Suppressor macrophage treated with lipopolysaccharide for 4 hours (primary cell): ENCODE measurements around the gene GJE1.

ENCODE experiments used
- DNase-seq: peaks from one replicate; pipeline ENCODE4 v3.0.0-alpha.2; 2020

The GJE1 gene

DNA sequence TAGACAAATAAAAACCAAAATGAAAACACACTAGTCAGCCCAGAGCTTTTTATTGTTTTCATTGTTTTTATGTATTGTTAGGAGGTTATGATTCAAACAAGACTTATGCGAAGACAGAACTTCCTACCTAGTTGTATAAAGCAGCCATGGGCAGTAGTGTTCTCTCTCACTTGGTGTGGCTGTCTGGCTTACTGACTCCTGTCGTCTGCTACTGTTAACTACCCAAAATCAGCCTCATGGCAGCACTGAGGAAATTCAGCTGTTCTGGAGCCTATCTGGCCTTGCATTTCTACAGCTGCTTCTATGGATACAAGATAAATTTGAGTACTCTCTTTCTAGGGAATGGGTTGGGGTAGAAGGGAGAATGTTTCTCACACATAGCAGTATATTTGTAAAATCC lies 34.8 kb downstream of the GJE1 start:
- no peak for DNase-seq

DNA sequence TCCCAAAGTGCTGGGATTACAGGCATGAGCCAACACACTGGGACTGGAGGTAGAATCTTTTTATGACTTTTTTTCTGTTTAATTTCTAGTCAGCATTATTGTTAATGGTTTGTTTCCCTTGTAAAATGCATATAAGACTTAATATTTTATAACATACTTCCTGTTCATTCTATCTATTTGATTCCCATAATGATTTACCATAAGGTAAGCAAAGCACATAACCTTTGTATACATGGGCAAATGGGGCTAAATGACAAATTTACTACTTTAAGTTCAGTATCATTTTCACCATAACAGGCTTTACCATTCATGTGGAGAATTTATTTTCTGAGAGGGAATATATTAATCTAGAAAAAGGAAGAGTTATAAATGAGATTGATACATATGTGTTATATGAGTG lies 38.6 kb downstream of the GJE1 start:
- DNase-seq = no peak

DNA sequence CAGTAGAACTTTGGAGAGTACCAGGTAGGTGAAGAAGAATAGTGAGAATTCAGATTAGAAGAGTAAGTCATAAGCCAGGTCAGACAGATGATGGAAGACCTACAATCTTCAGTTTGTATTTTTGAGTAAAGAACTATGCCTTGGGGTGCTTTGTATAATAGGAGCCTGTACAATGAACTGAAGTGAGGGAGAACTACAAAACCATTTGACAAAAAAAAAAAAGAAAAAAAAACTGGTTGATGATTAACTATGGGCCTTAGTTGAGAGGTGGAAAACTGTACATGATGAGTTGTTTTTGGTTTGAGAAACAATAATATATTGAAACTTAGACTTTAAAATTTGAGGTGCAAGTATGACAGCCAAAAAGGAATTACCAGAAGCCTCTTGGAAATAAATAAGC lies 40.0 kb downstream of the GJE1 start:
- DNase-seq = no peak

DNA sequence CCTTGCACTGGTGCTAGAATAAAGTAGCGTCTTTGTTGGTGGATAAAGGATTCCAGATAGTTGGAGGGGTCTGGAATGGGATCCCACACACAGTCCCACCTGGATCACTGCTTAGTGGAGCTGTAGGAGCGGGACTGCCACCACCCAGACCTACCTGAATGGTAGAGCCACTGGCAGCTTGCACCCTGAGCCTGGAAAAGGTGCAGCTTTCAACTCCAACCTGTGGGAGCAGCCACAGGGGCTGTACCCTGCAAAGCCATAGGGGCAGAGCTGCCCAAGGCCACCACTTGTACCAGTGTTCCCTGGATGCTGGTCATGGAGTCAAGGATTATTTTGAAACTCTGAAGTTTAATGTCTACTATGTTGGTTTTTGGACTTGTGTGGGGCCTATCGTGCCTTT lies 41.3 kb downstream of the GJE1 start:
- DNase-seq = no peak

DNA sequence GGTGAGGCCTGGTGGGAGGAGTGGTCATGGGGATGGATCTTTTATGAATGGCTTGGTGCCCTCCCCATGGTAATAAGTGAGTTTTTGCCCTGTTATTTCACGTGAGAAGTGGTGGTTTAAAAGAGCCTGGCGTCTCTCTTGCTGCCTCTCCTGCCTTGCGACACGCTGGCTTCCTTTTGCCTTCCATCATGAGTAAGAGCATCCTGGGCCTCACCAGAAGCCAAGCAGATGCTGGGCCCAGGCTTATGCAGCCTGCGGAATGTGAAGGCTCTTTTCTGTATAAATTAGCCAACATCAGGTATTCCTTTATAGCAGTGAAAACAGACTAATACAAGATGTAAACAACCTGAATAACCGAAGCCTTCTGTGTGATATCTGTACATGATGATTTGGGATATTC lies 42.0 kb downstream of the GJE1 start:
- DNase-seq = no peak

DNA sequence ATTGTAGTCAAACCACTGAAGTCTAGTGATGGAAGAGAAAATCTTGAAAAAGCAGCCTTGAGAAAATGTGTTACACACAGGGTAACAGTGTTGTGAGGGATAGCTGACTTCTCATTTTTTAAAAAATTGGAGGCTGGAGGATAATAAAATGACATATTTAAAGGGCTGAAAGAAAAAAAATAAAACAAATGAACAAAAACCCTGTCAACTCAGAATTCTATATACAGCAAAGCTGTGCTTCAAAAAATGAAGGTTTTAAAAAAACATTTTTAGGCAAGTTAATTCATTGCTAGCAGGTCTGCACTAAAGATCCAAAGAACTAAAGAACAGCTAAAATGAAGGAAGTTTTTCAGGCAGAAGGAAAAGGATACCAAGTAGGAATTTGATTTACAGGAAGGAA lies 45.4 kb downstream of the GJE1 start:
- no peak for DNase-seq

DNA sequence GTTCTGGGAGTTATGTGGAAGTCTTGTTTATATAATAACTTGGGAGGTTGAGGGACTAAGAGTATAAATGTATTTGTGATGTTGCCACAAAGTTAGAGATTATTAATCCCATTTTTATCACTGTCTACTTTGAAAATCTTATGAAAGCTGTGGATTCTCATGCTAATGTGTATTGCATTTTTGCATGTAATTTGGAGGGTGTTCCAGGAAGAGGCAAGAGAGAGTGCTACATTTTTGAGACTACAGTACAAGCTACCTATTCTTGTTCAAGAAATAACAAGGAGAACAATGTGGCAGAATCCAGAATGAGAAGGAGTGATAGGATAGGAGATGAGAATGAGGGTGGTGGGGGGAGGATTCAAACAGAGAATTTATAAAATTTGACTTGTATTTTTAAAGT lies 49.3 kb downstream of the GJE1 start:
- no peak for DNase-seq

DNA sequence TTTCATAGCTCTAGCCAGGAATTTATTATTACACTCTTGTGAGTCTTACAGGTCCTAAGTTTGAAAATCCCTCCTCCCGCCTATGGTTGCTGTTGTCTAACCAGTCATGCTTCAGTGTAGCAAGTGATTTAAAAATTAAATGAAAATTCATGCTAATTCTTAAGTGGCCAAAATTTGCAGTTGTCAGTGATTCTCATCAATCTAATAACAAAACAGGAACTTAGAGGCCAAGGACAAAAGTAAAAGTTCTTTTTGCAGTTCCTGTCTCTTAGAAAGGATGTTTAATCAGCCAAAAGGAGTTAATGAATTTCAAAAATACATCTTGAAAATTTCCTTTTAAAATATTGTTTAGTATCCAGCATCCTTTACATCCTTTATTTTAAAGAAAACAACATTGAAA lies 50.6 kb downstream of the GJE1 start:
- peak; percentile 5 for DNase-seq

DNA sequence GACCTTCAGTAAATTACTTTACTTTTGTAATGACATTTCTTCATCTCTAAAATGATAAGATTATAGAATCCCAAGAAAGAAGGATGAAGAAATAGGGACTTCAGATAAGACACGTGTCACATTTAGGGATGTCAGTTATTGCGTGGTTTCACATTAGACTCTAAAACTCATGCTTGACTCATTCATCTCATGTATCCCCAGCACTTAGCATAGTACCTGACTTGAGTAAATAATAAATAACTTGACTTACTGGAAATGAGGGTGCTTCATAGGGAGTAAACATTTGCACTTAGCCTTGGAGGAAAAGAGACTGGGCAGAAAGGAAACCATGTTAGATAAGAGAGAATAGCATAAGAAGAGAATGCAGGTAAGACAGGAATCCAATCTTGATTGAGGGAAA lies 51.6 kb downstream of the GJE1 start:
- DNase-seq = no peak
